Stimulated activated CD8-positive, alpha-beta memory T cell treated with anti-CD3 and anti-CD28 coated beads, Interleukin-15, amount 100 ng/mL, for 4 hours (primary cell): ENCODE data around the gene ARHGAP8.

Experiments
- DNase-seq, 2 donors: peaks; one replicate each; pipeline ENCODE4 v3.0.0-alpha.2; 2020; ENCODE audit warnings: low read depth in 2 of 2

ARHGAP8 gene

DNA sequence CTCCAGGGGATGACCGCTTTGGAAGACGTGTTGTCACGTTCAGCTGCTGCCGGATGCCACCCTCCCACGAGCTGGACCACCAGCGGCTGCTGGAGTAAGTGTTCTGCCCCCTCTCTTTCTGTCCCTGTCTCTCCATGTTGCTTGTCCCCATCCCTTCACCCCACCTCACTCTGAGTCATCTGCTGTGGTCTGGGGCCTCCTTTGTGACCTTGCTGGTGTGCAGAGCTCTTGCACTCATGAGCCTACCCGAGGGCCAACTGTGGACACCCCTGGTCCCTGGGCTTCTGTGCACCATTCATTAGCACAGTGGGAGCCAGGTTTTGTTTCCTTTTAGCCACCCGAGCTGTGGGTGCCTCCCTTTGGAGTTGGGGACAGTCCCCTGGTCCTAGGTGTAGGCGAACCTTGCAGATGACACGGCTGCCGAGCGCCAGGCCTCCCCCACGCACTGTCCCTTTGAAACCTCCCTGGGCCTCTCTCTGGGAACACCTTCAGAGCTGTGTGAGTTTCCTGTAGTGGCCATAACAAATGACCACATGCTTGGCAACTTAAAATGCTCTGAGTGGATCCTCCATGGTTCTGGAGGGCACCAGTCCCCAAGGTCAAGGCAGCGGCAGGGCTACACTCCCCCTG is 49.8 kb downstream of the ARHGAP8 start:
- DNase-seq: no peak

DNA sequence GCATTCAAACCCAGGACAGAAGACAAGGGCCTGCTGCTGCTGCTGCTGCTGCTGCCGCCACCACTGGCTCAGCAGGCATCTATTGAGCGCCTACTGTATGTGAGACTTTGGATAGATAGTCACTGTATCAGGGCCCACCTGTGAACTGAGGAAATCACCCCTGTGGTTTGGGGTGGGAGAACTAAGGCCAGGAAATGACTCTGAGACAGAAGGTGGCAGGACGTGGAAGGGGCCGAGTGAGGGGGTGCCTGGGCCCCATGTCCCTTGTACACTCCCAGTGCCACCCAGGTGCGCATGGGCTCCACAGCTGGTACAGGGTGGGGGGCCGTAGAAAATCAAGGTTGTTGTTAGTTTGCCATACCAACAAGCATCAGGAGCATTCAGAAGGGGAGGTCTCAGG is 50.6 kb downstream of the ARHGAP8 start:
- no peak for DNase-seq

DNA sequence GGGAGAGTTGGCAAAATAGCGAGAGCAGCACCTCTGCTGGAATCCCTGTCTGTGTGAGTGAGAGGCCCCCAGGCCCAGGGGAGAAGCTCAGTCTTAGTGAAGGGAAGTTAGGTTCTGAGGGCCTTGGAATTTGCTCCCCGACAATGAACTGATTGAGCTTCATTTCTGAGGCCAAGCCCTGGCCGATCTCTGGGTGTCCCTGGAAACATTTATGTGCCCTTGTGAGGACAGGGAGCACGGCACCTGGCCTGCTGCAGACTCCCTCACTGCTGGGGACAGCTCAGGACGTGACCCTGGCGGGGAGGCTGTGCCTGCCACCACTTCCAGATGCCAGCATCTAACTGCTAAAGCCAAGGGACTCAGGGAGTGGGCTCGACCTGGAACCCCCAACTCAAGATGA is 52.0 kb downstream of the ARHGAP8 start:
- DNase-seq: no peak

DNA sequence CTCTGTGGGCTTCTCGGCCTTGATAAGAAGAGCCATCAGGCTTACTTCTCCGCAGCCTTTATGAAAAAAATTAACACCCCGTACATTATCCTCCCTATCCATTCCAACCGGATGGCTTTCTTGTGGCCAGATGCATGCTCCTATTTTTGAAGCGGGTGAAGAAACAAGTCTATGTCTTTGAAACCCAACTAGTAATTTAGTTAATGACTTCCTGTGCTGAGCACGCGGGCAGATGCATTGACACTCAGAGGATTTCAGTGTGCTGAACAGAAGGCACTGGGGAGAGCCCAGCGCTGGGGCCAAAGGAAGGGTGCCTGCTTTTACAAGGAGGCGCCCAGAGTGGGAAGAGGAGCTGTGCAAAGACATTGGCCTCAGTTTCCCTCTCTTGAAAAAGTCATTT is 53.3 kb downstream of the ARHGAP8 start:
- no peak for DNase-seq

DNA sequence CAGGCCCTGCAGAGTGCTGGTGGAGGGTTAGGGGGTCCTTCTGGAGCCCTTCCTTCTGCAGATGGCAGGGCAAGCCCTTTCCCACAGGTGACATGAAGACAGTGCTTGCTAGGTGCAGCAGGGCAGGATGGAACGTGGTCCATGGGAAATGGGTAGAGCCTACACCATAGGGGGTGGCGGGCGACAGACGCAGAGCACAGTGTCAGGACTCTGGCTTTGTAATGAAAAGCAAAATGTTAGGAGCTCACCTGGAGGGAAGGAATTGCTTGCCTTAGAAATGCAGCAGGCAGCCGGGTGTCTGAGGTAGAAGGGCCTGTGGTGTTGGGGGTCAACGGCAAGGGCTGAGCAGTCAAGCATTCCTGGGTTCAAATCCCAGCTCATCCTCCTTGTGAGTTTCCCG is 54.9 kb downstream of the ARHGAP8 start:
- no peak for DNase-seq

DNA sequence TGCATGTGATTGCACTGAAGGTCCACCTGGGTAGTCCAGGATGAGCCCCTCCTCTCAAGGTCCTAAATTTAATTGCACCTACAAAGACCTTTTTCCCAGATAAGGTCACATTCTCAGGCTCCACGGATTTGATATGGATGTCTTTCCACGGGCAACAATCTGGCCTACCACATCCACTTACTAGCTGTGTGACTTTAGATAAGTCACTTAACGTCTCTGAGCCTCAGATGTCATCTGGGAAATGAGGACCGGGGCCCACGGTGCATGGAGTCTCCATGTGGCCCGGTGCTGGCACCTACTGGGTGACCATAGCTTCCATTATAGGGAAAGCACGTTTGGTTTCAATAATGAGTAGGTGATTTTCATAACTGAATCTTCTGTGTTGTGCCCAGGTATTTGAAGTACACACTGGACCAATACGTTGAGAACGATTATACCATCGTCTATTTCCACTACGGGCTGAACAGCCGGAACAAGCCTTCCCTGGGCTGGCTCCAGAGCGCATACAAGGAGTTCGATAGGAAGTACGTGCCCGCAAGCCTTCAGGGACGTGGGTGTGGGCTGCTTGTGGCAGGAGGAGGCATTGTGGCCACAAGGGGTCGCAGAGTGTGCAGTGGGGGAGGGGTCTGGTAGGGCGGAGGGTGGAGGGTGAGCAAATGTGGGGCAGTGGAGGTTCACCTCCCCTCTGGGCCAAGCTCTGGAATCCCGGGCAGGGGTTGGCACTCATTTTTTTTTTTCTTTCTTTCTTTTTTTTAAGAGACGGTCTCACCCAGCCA is 55.7 kb downstream of the ARHGAP8 start:
- no peak for DNase-seq

DNA sequence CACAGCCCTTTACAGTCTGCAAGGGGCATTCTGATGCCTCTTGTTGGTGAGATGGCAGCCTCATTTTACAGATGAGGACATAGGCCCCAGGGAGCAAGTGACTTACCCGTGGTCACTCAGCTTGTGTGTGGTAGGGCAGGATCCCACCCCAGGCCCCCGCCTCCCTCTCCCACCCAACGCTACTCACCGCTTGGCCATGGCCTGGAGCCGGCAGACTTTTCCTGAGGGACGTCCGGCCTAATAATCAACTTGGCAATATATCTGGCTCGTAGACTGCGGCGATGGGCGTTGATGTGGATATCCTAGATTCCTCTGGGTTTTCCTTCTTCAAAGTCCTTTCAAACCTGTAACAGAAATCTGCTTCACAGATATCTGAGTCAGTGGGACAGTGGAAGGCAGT is 57.1 kb downstream of the ARHGAP8 start:
- no peak for DNase-seq

DNA sequence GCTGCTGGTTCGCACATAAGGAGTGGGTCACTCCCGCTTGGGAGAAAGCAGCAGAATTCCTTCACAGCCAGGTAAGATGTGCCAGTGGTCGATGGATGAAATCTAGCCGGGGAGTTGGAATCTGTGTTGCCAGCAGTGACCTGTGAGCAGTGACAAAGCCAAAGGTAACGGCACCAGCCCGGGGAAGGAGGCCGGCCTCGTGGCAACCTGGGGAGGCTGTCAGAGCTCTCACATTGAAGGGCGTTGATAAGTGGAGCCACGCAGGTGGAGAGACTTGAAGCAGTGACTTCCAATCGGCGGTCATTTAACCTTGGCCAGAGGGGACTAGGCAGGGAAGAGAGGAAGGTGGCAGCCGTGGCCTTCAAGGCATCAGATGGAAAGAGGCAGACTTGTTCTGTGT is 58.8 kb downstream of the ARHGAP8 start:
- DNase-seq: no peak

DNA sequence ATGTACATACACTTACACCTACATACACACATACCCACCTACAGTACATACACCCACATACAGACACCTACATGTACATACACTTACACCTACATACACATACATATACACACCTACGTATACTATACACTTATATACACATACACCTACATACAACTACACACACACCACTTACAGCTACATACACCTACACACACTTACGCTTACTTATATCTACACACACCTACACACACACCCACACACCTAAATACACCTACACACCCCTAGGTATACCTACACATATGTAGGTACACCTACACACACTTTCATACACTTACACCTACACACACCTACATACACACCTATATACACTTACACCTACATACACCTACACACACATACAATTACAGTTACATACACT is 61.0 kb downstream of the ARHGAP8 start:
- DNase-seq: no peak

DNA sequence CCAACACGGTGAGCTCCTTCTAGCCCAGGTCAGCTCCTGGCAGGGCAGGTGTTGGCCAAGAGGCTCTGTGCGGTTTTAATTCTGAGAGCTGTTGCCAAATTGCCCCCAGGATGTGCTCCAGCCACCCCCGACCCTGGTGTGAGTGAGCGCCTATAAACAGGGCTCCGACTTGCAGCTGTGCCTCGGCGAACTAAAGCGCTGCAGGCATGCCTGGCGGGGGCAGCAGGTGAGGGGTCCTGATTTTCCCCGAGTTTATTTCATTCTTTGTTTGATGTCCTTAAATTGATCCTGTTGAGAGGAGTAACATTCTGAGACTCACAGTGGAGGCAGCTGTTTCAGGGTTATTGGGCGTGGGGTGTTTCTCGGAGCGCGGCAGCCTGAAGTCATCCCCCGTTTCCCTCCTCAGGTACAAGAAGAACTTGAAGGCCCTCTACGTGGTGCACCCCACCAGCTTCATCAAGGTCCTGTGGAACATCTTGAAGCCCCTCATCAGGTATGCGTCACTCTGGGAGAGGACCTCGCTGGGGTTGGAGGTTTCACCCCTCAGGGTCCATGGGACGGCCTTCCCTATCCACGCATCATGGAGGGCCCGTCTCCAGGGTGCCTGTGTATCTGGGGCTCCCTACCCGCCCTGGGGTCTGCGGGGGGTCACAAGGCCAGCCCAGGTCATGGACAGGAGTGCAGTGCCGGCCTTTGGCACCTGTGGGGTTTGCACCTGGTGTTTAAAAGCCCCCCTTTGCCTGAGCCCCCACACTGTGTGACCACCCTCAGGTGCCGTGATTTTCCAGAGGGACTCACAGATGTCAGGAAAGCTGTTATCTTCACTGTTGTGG is 62.1 kb downstream of the ARHGAP8 start:
- DNase-seq: no peak

DNA sequence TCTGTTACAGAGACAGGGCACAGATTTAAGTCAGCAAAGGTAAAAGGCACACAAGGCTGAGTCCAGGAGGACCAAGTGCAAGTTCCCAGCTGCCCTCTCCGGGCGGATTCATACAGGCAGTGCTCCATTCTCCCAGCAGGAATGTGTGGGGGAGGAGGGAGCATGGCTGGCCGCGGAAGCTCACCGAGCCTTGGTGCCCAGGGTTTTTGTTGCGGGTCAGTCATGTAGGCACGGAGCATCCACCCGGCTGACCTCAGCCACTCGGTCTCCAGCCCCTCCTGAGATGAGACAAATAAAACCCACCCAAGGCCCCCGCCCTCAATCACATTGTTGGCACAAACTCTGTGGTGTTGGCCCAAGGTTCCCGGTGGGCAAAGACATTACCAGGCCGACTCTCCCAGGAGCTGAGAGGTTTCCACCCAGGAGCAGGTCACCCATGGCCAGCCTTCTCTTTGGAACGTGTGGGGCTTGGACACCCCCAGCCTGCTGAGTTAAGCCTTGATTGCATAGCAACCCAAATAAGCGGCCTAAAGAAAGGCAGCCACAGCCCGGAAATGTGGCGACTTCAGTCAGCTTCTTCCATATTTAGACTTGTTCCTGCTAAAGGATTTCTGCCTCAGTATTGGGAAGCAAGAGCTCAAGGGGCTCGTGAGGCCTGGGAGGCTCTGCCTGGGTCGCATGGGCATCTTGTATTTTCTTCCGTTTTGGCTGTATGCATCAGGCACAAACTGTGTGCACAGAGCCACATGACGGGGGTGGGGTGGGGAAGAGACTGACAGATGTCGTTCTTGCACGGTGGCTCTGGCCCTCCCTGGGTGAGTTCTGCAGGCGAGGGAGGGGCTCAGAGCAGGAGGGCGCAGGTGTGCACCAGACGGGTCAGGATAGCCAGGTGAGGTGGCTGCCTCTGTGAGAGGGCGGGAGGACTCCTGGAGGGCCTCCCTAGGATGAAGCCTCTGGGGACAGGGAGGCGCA is 63.0 kb downstream of the ARHGAP8 start:
- DNase-seq: no peak

DNA sequence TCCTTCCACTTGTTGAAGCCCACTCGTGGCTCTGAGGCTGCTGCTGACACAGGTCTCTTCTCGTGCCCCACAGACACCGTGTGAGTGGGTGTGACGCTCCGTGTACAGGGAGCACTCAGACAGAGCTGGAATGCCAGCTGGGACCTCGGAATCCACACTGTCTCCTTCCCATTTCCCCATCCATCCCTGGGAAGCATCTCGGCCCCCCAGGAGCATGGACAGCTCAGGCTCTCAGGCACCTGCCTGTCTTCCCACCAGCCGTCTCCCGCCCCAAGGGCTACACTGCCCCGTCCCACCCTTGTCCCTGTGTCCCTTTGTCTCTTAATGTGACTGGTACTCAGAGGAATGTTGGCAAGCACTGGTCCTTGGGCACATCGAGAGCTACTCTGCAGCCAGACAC is 63.8 kb downstream of the ARHGAP8 start:
- no peak for DNase-seq

DNA sequence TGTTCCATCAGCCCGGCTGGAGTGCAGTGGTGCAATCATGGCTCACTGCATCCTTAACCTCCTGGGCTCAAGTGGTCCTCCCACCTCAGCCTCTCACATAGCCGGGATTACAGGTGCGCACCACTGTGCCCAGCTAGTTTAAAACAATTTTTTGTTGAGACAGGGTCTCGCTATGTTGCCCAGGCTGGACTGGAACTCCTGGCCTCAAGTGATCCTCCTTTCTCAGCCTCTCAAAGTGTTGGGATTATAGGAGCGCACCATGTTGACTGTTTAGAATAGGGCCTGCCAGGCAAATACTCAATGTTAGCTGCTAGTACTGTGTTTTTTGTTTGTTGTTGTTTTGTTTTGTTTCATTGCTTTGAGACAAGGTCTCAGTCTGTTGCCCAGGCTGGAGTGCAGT is 66.4 kb downstream of the ARHGAP8 start:
- DNase-seq: no peak

DNA sequence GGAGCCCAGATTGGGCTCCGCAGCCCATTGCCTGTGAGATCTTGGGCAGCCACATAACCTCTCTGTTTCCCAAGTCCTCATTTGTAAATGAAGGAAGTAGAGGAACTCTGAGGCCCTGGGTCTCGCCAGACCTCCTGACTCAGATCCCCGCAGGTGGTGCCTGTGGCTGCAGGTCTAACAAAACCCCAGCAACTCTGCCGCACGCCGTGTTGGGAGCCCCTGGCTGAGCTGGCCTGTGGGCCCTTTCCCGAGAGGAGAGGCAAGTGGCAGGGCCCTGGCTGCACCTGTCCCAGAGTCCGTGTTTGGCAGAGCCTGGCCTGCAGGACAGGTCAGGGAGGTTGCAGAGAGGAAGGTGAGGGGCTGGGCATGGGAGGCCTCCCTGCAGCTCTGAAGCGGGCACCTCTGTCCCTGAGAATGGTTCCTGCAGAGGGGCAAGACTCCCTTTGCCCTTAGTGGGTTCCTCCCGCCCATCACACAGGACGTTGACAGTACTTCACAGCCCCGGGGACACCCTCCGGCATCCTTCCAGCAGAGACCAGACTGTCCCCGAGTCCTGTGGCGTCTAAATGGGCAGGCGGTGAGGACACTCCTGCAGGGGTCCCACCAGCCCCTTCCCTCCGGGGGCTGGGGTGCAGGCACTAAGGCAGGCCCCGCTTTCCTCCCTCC is 67.7 kb downstream of the ARHGAP8 start:
- no peak for DNase-seq

DNA sequence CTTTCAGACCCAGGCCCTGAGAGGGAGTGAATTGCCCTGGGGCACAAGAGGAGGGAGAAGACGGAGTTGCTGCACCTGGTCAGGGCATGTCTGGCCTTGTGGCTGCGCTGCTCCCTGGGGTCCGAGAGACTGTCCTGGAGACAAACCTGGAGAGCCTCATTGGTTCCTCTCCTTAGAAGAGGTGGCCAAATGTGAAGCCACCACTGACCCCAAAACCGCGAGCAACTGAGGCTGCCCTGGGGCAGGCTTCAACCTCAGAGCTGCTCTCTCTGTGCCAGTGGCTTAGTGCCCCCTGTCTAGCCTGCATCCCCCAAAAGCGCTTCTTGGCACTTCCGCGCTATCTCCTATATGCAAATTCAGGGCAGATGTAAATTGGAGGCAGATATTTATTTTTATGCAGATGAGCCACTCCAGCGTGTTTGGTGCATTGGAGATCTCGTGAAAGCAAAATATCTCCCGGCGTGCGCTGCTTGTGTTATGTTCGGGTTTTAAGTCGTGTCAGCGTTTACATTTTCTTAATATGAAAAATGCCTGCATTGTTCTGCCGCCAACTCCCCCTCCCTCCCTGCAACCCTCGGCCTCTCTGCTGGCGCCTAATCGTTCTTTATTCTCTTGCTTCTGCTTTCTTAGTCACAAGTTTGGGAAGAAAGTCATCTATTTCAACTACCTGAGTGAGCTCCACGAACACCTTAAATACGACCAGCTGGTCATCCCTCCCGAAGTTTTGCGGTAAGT is 69.5 kb downstream of the ARHGAP8 start:
- no peak for DNase-seq

DNA sequence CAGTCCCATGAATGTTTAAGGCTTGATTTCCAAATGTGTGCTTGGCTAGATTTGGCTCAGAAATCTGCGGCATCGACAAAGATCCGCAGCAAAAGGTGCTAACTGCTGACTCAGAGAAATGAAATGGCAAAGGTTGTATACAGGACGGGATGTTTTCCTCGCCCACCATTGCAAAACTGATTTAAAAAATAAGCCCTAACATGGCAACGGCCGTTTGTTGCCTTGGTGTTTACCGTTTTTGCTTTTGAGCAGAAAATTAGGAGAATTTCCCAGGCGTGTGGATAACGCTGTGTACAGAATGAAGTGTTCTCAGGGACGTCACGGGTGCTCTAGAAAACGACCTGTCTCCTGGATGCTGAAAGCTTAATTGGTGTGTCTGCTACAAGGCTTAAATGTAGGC is 70.2 kb downstream of the ARHGAP8 start:
- no peak for DNase-seq

DNA sequence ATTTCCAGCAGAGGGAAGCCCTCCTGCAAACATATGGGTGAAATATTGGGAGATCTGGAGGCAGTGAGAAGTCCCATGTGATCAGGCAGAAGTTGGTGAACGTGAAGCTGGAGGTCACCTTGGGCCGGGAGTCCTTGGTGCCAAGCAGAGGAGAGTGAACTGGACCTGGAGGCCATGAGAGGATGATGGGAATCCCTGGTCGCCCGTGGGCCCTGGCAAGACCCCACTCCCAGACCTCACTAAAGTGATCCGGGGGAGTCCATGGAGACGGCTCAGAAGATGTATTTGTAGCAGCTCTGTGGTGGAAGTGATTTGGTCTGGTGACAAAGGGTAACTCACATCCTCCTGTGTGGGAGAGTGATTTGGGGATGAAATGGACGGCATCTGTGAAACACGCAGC is 71.0 kb downstream of the ARHGAP8 start:
- no peak for DNase-seq

DNA sequence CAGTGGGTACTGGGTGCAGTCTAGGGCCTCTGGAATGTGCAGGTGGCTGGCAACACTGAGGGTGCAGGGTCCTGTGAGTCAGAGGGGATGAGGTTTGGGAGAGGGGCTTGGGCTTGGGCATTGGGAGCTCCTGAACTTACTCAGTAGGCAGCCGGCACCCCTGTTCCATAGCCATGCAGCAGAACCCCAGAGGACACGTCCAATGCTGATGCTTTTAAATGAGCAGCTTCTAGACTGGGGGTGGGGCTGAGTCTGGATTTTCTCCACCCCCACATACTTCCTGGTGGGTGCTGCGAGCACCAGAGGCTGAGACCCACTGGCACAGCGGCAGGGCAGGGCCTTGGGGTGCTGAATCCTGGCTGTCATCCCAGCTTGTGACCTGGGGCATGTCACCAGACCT is 71.4 kb downstream of the ARHGAP8 start:
- DNase-seq: no peak

DNA sequence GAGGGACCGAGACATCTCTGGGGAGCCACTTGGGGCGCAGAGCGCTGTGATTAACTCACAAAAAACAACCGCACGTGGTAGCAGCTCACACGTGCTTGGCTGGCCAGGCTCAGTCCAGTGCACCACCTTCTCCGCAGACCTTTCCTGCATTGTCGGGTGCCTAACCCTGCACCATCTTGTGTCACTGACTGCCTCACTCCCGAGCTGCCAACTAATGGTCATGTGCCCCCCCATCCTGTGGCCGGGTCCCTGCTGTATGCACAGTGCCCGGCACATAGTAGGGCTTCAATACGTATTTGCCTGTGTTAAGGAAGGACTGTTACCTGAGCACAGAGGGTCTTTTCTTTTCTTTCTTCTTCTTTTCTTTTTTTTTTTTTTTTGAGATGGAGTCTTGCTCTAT is 71.9 kb downstream of the ARHGAP8 start:
- no peak for DNase-seq
